HL-60 (cell line): ENCODE results near the gene HSPBAP1.

Experiments used
- DNase-seq, 2 experiments: peaks; one replicate each; pipeline ENCODE4 v3.0.0-alpha.2; 2010 to 2020; ENCODE audit warnings: low read depth in 1 of 2, low spot score in 1 of 2
- H3K27ac ChIP-seq: fragments of 250-450 bp; sonication (Bioruptor Pico); replicated peaks from 2 replicates; pipeline ENCODE4 v1.5.1; 2020; ENCODE audit warnings: mild to moderate bottlenecking, moderate library complexity
- H3K27me3 ChIP-seq: fragments of 250-450 bp; sonication (Bioruptor Pico); 2 replicates; pipeline ENCODE4 v1.5.1; 2021; ENCODE audit warnings: mild to moderate bottlenecking, moderate library complexity; ENCODE audit not compliant: insufficient read depth, poor library complexity, severe bottlenecking
- H3K4me3 ChIP-seq: replicated peaks from 2 replicates; pipeline ENCODE4 v1.5.1; 2011; ENCODE audit warnings: mild to moderate bottlenecking, control low read depth, low read length; ENCODE audit not compliant: insufficient read depth
- GABPA ChIP-seq: IDR thresholded peaks from 2 replicates; pipeline ENCODE4 v1.6.1; 2012; ENCODE audit warnings: low read depth
- POLR2AphosphoS5 ChIP-seq: IDR thresholded peaks from 2 replicates; pipeline ENCODE4 v1.6.1; 2012; ENCODE audit warnings: low read depth
- SPI1 ChIP-seq: IDR thresholded peaks from 2 replicates; pipeline ENCODE4 v1.6.1; 2012; ENCODE audit warnings: low read depth, mild to moderate bottlenecking, borderline replicate concordance
- TF ChIP-seq, protein P1 (sequence below): IDR thresholded peaks from one replicate; pipeline ENCODE4 v1.5.1; 2011; ENCODE audit warnings: low read length, control low read depth, inconsistent platforms; ENCODE audit not compliant: insufficient read depth
- TF ChIP-seq, protein P2 (sequence below): IDR thresholded peaks from 2 replicates; pipeline ENCODE4 v1.6.1; 2012; ENCODE audit warnings: low read depth; ENCODE audit not compliant: insufficient replicate concordance

HSPBAP1 gene

DNA sequence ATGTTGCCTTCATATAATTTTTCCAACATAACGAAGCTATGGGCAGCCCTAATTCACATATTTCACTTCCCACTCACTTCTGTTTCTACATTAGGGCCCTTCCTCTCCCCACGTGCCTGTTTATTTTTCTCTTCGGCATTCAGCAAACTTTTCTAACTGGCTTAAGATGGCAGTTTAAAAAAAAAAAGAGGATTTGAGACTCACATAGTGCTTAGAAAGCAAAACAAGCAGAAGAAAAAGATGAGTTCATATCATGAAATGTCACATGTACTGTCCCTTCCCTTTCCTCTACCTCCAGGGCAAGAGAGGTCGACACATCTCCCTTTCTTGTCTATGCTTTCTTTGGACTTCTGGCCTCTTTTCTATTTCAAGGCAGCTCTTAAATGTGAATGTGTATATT is 31.8 kb upstream of the HSPBAP1 start:
- no peak for DNase-seq

DNA sequence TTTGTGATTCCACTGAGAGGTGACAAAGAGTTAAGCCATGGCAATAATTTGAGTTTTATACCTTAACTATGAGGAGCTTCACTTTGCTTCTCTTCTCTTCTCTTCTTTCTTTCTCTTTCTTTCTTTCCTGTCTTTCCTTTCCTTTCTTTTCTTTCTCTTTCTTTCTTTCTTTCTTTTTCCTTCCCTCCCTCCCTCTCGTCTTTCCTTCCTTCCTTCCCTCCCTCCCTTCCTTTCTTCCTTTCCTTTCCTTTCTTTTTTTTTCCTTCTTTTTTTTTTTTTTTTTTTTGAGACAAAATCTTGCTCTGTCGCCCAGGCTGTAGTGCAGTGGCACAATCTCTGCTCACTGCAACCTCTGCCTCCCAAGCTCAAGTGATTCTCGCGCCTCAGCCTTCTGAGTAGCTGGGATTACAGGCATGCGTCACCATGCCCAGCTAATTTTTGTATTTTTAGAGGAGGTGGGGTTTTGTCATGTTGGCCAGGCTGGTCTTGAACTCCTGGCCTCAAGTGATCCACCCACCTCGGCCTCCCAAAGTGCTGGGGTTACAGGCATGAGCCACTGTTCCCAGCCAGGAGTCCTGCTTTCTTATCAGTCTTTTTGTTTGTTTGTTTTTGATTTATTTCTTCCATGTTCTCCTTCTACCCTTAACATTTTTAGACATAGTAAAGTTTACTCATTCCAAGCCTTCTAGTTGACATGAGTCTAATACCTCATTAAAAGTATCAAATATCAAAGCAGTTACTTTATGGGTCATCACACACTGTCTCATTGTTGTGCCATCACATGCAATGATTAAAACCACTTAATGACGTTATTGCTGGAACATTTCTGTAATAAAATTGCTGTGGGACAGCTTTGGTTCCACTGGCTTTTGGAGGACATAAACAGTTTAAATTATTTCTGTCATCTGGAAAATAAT is 31.1 kb upstream of the HSPBAP1 start:
- no peak overlapping the region for H3K4me3 ChIP-seq
- TF ChIP-seq, protein P1, sequence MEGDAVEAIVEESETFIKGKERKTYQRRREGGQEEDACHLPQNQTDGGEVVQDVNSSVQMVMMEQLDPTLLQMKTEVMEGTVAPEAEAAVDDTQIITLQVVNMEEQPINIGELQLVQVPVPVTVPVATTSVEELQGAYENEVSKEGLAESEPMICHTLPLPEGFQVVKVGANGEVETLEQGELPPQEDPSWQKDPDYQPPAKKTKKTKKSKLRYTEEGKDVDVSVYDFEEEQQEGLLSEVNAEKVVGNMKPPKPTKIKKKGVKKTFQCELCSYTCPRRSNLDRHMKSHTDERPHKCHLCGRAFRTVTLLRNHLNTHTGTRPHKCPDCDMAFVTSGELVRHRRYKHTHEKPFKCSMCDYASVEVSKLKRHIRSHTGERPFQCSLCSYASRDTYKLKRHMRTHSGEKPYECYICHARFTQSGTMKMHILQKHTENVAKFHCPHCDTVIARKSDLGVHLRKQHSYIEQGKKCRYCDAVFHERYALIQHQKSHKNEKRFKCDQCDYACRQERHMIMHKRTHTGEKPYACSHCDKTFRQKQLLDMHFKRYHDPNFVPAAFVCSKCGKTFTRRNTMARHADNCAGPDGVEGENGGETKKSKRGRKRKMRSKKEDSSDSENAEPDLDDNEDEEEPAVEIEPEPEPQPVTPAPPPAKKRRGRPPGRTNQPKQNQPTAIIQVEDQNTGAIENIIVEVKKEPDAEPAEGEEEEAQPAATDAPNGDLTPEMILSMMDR: no peak
- TF ChIP-seq GABPA (no peak), SPI1 (no peak), POLR2AphosphoS5 (no peak)
- TF ChIP-seq, protein P2, sequence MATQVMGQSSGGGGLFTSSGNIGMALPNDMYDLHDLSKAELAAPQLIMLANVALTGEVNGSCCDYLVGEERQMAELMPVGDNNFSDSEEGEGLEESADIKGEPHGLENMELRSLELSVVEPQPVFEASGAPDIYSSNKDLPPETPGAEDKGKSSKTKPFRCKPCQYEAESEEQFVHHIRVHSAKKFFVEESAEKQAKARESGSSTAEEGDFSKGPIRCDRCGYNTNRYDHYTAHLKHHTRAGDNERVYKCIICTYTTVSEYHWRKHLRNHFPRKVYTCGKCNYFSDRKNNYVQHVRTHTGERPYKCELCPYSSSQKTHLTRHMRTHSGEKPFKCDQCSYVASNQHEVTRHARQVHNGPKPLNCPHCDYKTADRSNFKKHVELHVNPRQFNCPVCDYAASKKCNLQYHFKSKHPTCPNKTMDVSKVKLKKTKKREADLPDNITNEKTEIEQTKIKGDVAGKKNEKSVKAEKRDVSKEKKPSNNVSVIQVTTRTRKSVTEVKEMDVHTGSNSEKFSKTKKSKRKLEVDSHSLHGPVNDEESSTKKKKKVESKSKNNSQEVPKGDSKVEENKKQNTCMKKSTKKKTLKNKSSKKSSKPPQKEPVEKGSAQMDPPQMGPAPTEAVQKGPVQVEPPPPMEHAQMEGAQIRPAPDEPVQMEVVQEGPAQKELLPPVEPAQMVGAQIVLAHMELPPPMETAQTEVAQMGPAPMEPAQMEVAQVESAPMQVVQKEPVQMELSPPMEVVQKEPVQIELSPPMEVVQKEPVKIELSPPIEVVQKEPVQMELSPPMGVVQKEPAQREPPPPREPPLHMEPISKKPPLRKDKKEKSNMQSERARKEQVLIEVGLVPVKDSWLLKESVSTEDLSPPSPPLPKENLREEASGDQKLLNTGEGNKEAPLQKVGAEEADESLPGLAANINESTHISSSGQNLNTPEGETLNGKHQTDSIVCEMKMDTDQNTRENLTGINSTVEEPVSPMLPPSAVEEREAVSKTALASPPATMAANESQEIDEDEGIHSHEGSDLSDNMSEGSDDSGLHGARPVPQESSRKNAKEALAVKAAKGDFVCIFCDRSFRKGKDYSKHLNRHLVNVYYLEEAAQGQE: no peak
- H3K27ac ChIP-seq: no peak overlapping the region
- no peaks in the 10 kb centered on the region for H3K27me3 ChIP-seq
- no peak for DNase-seq

More for the DNA sequence above, 31.8 kb upstream of the HSPBAP1 start:
- TF ChIP-seq, protein P2: no peak
- TF ChIP-seq POLR2AphosphoS5 (no peak), SPI1 (no peak)
- TF ChIP-seq, protein P1: no peak
- no peak overlapping the region for H3K27ac ChIP-seq
- no peaks in the 10 kb centered on the region for H3K27me3 ChIP-seq
- H3K4me3 ChIP-seq: no peak overlapping the region

DNA sequence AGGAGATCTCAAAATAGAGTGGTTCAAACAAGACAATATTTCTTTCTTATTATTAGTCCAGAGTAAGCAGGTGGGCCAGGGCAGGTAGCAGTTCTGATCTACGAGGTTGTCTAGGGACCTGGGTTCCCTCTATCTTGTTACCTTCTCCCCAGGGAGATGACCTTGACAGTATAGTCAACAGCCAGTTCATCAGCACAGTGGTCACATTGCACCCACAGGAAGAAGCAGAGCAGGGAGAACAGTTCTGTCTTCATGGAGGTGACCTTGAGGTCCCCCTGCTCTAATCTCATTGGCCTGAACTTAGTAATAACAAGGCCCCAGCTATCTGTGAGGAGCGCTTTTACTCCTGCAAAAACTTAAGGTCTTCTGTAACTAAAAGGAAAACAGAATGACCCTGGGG is 23.0 kb upstream of the HSPBAP1 start:
- DNase-seq: no peak
- no peak overlapping the region for H3K27ac ChIP-seq
- TF ChIP-seq, protein P1: no peak
- TF ChIP-seq GABPA: no peak
- no peak for TF ChIP-seq POLR2AphosphoS5
- TF ChIP-seq SPI1: no peak
- TF ChIP-seq, protein P2: no peak
- no peak overlapping the region for H3K4me3 ChIP-seq
- H3K27me3 ChIP-seq: no peaks in the 10 kb centered on the region
